DOHH2 (cell line): ENCODE measurements around the gene AXDND1.

Experiments used
- H3F3A ChIP-seq: fragments of 200-600 bp; sonication (generic), shearing (Covaris generic); 2 replicates; pipeline ENCODE4 v1.6.0; 2016; ENCODE audit warnings: antibody characterized with exemption, mild to moderate bottlenecking; ENCODE audit not compliant: control insufficient read depth, insufficient read depth
- H3K27ac ChIP-seq: fragments of 200-600 bp; sonication (generic); 2 replicates; pipeline ENCODE4 v1.5.1; 2014; ENCODE audit warnings: low read depth, mild to moderate bottlenecking, low read length, moderate library complexity
- H3K27me3 ChIP-seq: fragments of 200-600 bp; sonication (generic); 2 replicates; pipeline ENCODE4 v1.6.1; 2014; ENCODE audit warnings: mild to moderate bottlenecking, low read length, mixed read lengths; ENCODE audit not compliant: control insufficient read depth
- H3K36me3 ChIP-seq: fragments of 200-600 bp; sonication (generic); 2 replicates; pipeline ENCODE4 v1.6.1; 2014; ENCODE audit warnings: mild to moderate bottlenecking, low read length, moderate library complexity, mixed read lengths; ENCODE audit not compliant: control insufficient read depth
- H3K4me1 ChIP-seq: fragments of 200-600 bp; sonication (generic); 2 replicates; pipeline ENCODE4 v1.6.1; 2014; ENCODE audit warnings: mild to moderate bottlenecking, low read length, mixed read lengths; ENCODE audit not compliant: control insufficient read depth
- H3K4me2 ChIP-seq: fragments of 200-600 bp; sonication (generic); 2 replicates; pipeline ENCODE4 v1.6.0; 2014; ENCODE audit warnings: mild to moderate bottlenecking, low read length, moderate library complexity
- H3K4me3 ChIP-seq: fragments of 200-600 bp; sonication (generic); 2 replicates; pipeline ENCODE4 v1.5.1; 2014; ENCODE audit warnings: mild to moderate bottlenecking, low read length, mixed read lengths
- H3K79me2 ChIP-seq: fragments of 200-600 bp; sonication (generic); 2 replicates; pipeline ENCODE4 v1.6.1; 2014; ENCODE audit warnings: mild to moderate bottlenecking, low read length, mixed read lengths; ENCODE audit not compliant: control insufficient read depth
- H3K9me2 ChIP-seq: fragments of 200-600 bp; sonication (generic); replicated peaks from 2 replicates; pipeline ENCODE4 v1.6.1; 2014; ENCODE audit warnings: mild to moderate bottlenecking, low read length, mixed read lengths; ENCODE audit not compliant: control insufficient read depth
- H3K9me3 ChIP-seq: fragments of 200-600 bp; sonication (generic); 2 replicates; pipeline ENCODE4 v1.6.1; 2014; ENCODE audit warnings: antibody characterized with exemption, low read length, mixed read lengths; ENCODE audit not compliant: control insufficient read depth, insufficient read depth
- H4K20me1 ChIP-seq: fragments of 200-600 bp; sonication (generic); 2 replicates; pipeline ENCODE4 v1.6.0; 2014; ENCODE audit warnings: low read depth, mild to moderate bottlenecking, antibody characterized with exemption, low read length, moderate library complexity; ENCODE audit not compliant: control insufficient read depth, insufficient read depth
- CTCF ChIP-seq: fragments of 200-600 bp; sonication (generic); IDR thresholded peaks from one replicate; pipeline ENCODE4 v1.5.1; 2014; ENCODE audit warnings: antibody characterized with exemption, mild to moderate bottlenecking, low read depth, low read length; ENCODE audit not compliant: poor library complexity, severe bottlenecking
- EZH2phosphoT487 ChIP-seq: fragments of 200-600 bp; sonication (generic); IDR thresholded peaks from 2 replicates; pipeline ENCODE4 v1.6.1; 2017; ENCODE audit warnings: borderline replicate concordance, mild to moderate bottlenecking, antibody characterized with exemption, low read length, moderate library complexity, mixed read lengths

The AXDND1 gene

GRCh38 chr1:179590671-179591070, 224.9 kb downstream of the AXDND1 start:
- Histone ChIP-seq H3F3A (no peaks in the 10 kb centered on the region), H3K4me3 (no peak overlapping the region), H3K9me3 (no peaks in the 10 kb centered on the region), H3K79me2 (no peaks in the 10 kb centered on the region), H3K27me3 (no peaks in the 10 kb centered on the region), H3K27ac (no peak overlapping the region), H4K20me1 (no peaks in the 10 kb centered on the region), H3K9me2 (no peaks in the 10 kb centered on the region), H3K4me1 (no peaks in the 10 kb centered on the region), H3K36me3 (no peaks in the 10 kb centered on the region), H3K4me2 (no peak overlapping the region)
- TF ChIP-seq EZH2phosphoT487 (no peak), CTCF (no peak)

- Histone ChIP-seq H3K36me3 (no peaks in the 10 kb centered on the region), H3F3A (no peaks in the 10 kb centered on the region), H3K4me1 (no peaks in the 10 kb centered on the region), H3K27me3 (no peaks in the 10 kb centered on the region), H3K9me3 (no peaks in the 10 kb centered on the region), H3K9me2 (no peaks in the 10 kb centered on the region), H3K4me3 (no peak overlapping the region), H3K79me2 (no peaks in the 10 kb centered on the region), H3K27ac (no peak overlapping the region), H3K4me2 (no peak overlapping the region), H4K20me1 (no peaks in the 10 kb centered on the region)
- no peak for TF ChIP-seq EZH2phosphoT487
- no peak for TF ChIP-seq CTCF
These were observed 225.5 kb downstream of the AXDND1 start for GRCh38 chr1:179591253-179591591.

- Histone ChIP-seq H3K27me3 (no peaks in the 10 kb centered on the region), H3K27ac (no peak within 1 kb of the TSS), H3K4me2 (no peak within 1 kb of the TSS)
These were observed 226.1 kb downstream of the AXDND1 start, which contains the start of gene TDRD5 for GRCh38 chr1:179591592-179592580. TDRD5 (plus strand) TSS chr1:179591832; CDS start chr1:179592616, 784 bp downstream.

More at GRCh38 chr1:179591592-179592580, 226.1 kb downstream of the AXDND1 start, which contains the start of gene TDRD5:
- no peak within 1 kb of the TSS for H3K4me3 ChIP-seq
- H3K9me2 ChIP-seq: no peaks in the 10 kb centered on the region
- no peaks in the 10 kb centered on the region for H3K79me2 ChIP-seq
- no peaks in the 10 kb centered on the region for H3F3A ChIP-seq
- no peaks in the 10 kb centered on the region for H3K9me3 ChIP-seq
- no peak for TF ChIP-seq EZH2phosphoT487
- no peak for TF ChIP-seq CTCF
- no peaks in the 10 kb centered on the region for H4K20me1 ChIP-seq
- H3K36me3 ChIP-seq: no peaks in the 10 kb centered on the region
- H3K4me1 ChIP-seq: no peaks in the 10 kb centered on the region
